DMS114 treated with DMSO at 0.1 percent for 48 hours (cell line): Measurements from ENCODE around the gene HSPA12B.

Experiments
- DNase-seq: peaks from one replicate; lab custom pipeline; 2025; ENCODE audit not compliant: unreplicated experiment; lab: John Stamatoyannopoulos, UW

HSPA12B gene

DNA sequence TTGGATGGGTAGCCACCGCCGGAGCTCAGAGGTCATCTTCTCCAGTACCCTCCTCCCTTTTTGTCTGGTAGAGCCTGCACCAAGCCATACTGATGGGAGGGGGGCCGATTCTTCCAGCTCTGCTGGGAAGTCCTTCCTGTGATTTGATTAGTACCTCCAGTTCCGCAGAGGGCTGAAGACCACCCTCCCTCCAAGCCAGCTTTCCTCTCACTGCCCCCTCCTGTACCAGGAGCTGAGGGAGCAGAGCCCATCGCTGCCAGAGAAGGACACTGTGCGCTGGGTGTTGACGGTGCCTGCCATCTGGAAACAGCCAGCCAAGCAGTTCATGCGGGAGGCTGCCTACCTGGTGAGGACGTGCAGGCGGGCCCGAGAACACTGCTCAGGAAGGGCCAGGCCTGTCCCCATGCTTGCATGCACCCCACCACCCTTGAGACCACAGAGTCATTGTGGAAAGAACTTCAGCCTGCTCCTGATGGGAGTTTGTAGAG is 13.2 kb downstream of the HSPA12B start:
- no peak for DNase-seq

DNA sequence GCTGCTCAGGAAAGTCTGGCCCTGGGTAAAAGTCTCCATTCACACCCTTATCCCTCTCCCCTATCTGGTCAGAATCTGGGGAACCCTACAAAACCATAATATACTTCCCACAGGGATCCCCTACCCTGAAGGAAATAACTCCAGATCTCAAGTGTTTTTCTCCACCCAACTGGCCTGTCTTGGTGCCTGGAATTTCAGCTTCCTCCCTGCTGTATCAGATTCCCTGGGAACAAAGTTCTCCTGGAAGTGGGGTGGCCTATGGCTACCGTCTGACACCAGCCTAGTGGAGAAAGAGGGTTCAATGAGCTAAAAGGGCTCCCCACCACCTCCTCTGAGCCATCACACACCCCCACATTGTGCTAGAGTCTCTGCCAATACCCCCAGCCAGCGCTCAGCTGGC is 15.0 kb downstream of the HSPA12B start:
- DNase-seq: no peak

DNA sequence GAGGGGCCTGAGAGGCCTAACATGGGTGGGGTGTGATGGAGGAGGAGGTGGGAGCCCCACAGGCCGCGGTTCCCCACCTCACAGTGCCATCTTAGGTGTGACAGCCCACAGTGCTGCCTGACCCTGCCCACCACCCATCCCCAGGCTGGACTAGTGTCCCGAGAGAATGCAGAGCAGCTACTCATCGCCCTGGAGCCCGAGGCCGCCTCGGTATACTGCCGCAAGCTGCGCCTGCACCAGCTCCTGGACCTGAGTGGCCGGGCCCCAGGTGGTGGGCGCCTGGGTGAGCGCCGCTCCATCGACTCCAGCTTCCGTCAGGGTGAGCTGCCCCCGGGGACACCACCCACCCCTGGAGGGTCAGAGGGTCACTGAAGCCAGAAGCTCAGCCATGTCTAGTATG is 15.6 kb downstream of the HSPA12B start:
- DNase-seq: no peak

DNA sequence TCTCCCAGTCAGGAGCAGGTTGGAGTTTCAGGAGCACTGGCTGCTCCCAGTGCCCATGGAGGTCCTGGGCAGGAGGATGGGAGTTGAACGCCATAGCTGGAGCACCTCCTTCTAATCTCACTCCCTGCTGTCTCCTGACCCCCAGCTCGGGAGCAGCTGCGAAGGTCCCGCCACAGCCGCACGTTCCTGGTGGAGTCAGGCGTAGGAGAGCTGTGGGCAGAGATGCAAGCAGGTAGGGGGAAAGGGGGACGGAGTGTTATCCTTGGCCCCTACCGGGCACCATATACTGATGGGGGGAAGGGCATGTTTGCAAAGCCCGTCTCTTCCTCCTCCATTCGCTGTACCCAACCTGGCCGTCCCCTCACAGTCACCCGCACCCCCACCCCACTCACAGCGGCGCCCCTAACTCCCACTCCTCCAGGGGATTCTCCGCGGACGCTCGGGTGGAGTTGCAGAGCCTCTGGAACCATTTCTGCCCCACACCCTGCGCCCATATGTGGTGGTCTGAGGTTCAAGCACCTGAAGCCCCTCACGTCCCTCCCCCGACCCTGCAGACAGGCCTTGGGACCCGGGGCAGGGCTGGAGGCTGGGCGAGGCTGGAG is 16.7 kb downstream of the HSPA12B start:
- no peak for DNase-seq

DNA sequence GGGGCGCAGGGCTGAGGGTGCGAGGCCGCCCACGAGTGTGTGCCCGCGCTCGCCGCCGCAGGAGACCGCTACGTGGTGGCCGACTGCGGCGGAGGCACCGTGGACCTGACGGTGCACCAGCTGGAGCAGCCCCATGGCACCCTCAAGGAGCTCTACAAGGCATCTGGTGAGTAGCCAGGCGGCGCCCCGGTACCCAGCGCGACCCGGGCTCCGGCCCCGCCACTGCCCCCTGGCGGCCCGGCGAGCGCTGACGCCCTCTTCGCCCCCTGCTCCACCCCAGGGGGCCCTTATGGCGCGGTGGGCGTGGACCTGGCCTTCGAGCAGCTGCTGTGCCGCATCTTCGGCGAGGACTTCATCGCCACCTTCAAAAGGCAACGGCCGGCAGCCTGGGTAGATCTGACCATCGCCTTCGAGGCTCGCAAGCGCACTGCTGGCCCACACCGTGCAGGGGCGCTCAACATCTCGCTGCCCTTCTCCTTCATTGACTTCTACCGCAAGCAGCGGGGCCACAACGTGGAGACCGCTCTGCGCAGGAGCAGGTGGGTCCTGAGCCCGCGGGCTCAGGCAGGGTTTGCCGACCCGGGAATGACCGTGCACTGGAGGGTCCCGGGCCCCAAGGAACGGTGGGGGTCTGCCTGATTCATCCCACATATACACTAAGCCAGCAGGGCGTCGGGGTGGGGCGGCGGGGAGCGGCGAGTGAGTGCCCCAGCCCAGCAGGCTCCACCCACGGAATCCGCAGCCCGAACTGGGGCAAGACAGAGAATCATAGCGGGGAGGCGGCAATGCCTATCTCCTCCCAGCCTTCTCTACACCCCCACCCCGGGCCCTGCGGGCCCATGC is 17.4 kb downstream of the HSPA12B start:
- DNase-seq: no peak

DNA sequence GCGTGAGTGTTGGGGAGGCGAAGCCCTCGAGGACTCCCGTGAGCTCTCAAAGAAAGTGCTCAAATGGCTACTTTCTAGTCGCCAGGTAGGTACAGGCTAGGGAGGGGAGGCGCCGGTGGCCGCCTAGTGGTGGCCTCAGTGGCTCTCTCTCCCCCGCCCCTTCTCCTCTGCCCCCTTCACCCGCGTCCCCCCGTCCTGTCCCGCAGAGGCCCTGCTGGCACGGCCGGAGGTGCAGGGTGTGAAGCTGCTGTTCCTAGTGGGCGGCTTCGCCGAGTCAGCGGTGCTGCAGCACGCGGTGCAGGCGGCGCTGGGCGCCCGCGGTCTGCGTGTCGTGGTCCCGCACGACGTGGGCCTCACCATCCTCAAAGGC is 18.8 kb downstream of the HSPA12B start:
- DNase-seq: no peak

DNA sequence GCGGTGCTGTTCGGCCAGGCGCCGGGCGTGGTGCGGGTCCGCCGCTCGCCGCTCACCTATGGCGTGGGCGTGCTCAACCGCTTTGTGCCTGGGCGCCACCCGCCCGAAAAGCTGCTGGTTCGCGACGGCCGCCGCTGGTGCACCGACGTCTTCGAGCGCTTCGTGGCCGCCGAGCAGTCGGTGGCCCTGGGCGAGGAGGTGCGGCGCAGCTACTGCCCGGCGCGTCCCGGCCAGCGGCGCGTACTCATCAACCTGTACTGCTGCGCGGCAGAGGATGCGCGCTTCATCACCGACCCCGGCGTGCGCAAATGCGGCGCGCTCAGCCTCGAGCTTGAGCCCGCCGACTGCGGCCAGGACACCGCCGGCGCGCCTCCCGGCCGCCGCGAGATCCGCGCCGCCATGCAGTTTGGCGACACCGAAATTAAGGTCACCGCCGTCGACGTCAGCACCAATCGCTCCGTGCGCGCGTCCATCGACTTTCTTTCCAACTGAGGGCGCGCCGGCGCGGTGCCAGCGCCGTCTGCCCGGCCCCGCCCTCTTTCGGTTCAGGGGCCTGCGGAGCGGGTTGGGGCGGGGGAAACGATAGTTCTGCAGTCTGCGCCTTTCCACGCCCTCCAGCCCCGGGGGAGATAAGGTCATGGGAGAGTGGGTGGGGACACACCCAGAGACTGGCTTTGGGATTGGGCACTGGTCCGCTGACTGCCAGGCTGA is 19.3 kb downstream of the HSPA12B start:
- DNase-seq: no peak

DNA sequence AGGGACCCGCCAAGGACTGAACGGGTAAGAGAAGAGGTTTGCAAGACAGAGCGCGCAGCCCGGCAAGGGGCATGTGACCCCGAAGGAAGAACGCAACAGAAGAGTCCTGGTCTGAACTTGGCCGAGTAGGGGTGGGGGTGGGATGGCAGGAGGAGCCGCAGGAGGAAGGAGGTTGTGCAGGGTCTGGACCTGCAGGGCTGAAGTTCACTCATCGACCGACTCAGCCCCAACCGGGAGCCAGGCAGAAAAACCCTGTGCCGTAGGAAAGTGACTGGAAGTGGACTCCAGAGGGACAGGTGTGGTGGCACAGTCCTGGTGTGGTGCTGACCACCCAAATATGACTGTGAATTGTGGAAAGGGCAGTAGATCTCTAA is 19.9 kb downstream of the HSPA12B start:
- no peak for DNase-seq

DNA sequence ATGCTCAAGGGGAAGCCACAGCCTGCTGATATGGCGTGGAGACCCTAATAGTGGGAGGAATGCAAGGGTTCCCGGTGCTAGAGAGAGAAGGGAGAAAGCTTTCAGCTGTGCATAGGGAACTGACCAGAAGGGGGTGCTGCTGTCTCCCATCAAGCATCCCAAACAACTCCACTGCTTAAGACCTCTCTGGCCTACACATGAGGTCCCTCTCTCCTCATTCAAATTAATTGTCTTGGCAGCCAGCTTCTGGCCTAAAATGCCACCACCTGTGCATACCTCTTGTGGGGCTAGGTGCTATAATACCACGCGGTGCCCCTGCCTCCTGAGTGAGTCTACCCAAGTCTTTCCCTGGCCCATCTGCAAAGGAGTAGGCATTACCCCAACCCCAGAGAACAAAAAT is 20.6 kb downstream of the HSPA12B start:
- peak; percentile 17 for DNase-seq

DNA sequence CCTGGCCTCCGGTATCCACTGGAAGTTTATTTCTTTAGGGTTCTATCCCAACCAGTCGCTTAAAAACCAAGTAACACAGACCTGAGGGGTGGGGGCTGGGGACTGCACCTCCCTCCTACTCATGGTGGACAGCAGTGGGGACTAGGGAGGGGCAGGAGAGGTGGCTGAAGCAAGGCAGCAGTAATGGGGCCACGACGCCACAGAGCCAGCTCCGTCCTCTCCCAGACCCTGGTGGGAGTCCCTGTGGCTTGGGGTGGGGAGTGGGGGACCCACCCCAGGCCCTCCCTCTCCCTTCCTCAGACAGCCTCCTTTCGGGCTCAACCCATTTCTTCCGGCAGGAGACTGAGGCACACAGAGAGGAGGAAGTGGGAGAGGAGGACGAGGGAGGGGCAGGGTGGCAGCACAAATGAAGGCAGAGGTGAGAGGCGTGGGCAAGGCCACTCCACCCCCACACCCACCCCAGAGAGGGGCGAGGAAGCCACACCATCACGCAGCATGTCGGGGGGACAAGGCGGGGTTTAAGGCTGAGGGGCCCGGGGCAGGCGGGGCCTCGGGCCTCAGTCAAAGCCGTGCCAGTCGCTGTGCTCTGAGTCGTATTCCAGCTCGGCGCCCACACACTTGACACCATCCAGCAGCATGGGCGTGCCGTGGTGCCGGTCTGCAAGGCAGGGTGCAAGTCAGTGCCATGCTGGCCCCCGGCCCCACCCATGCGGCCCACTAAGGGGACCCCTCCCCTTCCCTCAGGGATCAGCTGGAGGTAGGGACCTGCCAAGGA is 21.2 kb downstream of the HSPA12B start:
- no peak for DNase-seq

DNA sequence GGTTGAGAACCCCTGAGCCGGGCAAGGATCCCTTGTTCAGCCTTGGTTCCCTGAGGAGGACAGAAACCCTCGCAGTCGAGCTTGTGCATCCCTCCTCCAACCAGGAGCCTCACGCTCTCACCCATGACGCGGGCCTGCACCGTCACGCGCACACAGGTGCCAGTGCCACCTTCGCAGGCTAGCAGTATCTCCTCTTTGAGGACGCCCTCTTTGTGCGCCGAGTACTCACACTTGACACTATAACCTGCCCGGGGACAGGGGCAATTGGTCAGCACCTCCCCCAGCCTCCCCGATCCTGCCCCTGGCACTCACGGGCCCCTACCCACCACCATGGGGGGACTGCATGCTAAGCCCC is 21.8 kb downstream of the HSPA12B start:
- DNase-seq: no peak

DNA sequence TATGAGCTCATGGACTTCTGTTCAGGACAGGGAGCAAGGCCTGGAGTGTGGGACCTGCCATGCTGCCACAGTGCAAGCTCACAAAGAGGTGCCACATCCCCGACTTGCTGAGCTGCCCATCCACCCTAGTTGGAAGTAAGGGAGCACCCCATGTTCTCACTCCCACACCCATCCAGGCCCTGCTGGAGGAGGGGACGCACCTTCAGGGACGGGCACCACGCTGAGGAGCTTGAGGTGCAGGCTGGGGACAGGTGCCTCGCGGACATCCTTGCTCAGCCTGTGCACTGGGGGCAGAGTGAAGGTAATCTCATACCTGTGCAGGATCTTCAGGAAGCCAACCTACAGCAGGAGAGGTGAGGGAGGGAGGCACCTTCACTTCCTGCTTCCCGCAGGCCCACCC is 22.8 kb downstream of the HSPA12B start:
- no peak for DNase-seq

DNA sequence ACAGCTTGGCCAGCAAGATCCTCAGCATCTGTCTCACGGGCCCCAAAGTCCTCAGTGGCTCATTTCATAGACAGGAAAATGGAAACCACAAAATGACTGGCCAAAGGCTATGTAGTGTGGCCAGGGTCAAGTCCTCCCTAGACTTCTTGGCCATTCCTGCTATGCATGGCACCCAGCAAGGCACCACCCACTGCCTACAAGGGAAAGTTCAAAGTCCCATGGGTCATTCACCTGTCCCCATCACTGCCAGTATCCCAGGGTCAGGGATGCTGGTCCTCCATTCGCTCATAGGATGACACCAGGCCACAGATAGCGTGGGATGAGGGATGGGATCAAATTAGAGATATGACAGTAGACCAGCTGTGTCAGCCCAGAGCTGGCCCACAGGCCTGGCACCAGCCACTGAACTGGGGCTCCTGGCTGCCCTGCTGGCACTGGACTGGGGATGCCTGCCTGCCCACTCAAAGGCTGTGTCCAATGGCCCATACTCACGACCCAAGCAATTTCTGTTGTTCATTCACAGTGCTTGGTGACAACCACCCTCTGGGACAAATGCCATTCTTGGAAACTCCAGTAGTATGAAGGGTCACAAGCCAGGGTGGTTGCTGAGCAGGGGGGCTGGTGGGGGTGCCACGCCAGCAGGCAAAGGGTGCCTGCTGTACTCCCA is 23.5 kb downstream of the HSPA12B start:
- DNase-seq: no peak

DNA sequence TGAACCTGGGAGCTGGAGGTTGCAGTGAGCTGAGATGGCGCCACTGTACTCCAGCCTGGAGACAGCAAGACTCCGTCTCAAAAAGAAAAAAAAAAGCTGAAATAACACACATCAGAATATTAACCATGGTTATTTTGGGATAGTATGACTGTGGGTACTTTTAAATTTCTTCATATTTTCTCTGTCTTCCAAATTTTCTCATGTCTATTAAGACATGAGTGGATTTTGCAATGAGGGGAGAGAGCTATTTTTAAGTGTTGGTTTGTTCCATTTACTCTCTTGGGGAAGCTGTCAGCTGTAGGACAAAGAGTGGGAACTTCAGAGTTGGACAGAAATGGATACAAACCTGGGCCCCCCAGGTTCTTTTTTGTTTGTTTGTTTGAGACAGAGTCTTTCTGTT is 24.8 kb downstream of the HSPA12B start:
- no peak for DNase-seq

DNA sequence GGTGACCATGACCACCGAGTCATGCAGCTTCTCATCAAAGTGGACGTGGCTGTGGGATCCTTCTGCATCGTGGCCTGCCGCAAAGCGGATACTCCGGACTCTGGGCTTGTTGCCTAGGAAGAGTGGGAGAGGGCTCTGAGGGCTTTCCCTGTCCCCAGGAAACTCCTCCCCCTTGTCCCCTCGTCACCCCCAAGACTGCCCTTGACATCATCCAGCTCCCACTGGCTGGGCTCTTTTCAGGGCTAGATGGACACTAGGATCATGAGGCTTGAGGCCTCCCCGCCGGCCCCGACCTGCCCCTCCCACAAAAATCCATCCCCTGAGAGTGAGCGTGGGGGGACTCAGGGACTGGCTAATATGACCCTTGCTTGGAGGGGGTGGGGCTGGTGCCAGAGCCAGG is 26.1 kb downstream of the HSPA12B start:
- no peak for DNase-seq

DNA sequence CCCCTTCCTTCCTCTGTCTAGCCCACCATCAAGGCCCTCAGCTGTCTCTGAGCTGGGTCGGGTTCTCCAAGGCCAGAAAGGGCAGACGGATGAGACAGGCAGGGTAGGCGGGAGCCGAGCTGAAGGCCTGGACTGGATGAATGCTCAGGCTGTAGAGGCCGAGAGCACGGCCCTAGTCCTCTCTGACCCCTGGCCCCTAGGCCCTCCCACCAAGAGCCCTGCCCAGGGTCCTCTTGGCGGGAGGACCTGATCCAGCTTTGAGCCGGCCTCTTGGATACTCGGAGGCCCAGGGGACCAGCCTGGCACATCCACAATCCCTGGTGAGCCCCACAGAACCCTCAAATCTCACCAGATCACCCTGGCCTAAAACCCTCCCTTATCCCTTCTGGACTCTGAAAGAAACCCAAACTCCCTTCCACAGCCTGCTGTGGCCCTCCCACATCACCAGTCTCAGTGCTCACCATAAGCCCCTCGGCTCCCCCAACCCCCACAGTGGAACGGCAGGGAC is 26.9 kb downstream of the HSPA12B start:
- no peak for DNase-seq

DNA sequence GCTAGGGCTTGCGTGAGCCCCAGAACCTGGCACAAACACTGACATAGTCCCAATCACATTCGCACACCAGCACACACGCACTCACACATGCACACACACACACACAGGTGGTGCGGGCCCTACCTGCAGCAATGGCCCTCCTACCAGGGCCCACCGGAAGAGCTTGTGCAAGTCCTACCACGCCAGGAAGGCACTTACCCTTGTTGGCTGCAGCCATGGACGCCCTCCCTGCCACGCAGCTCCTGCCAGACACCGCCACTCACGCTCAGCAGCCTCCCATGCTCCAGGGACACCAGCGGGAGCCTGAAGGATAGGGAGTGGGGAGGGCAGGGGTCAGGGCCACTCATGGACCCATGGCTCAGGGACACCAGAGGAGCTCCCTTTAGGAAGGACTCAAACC is 27.4 kb downstream of the HSPA12B start:
- DNase-seq: no peak

DNA sequence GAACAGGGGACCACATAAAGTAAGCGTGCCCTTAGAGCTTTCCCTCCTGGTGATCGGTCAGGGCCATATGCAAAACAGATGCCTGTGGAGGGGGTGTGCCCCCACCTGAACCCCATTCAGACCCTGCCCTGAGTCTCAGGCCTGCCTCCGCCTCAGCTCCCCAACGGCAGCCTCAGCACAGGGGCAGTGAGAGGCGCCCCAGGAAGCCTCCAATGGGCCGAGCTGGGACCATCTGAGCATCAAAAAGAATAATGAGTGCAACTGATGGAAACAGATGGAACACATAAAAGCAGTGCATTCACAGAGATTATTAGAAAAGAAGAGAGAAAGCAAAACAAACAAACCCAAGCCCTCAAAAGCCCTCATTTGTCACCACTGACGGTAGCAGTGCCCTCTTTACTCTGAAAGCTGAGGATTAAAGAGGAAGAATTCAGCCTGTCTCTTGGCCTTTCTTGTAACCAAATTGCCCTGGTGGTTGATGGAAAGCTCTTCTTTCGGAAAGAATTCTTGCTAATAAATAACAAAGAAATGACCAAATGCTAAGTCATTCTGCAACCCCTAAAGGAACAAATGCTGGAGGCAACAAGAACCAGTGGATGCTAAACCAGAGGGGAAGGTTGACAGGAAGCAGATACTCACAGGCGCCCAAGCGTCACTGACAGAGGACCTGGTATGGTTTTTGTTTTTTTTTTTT is 28.3 kb downstream of the HSPA12B start:
- DNase-seq: no peak

DNA sequence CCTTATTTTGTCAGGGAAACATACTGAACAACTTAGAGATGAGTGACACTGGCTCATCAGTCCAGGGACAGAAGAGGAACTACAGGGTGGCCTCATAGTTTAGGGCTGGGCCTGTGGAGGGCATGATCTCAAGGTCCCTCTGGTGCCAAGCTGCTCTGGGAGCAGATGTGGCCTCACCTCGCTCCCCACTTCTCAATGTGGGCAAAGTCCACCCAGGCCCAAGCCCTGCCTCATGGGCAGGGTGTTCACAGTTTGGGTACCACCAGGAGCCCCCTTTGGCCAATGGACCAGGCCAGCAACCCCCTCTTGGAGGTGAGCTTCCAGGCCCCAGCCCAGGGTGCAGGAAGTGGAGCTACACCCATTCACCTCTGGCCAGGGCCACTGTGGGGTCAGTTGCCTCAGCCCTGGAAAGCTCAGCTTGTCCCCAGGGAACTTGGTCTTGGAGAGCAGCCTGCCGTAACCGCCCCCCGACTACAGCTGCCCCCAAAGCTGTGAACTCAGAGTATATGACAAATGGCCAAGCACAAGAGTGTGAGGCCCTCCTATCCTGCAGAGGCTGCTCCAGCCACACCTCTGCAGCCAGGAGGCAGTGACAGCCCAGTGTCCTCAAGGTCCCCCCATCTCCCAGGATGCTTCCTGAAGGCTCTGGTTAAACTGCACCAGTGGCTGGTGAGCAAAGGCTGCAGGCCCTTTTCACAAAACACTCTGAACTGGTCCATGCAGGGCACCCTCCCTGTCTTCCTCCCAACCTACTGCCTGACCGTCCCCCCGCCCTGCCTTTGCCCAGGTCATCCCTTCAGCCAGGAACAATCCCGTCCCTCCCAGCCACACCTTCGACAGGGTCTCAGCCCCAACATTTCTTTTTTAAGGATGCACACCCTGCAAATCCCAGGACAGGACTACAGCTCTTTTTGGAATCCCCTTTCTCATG is 31.5 kb downstream of the HSPA12B start:
- no peak for DNase-seq
